ENCODE measurements around the gene EPHA7. TPM values are rescaled to one million over a fixed set of nuclear protein-coding genes. Genes with fewer than 3 reads are reported as not detected.

EPHA7 gene
- total RNA-seq: 0.09 and 0.22 TPM in 2 replicates

GRCh38 chr6:93419304-93420162 is at the start of gene EPHA7:
TSS of gene EPHA7 (minus strand) at chr6:93419559. CDS start at chr6:93419341, 218 bp downstream.

